Thymus (tissue), 11 donors: Measurements from ENCODE around the gene ATXN2. TPM values are rescaled to one million over a fixed set of nuclear protein-coding genes. Genes with fewer than 3 reads are reported as not detected.

Source experiments
- DNase-seq, 9 donors: peaks; one replicate each; pipeline ENCODE4 v3.0.0-alpha.2; 2013; ENCODE audit warnings: low spot score in 9 of 9, low read depth in 6 of 9, missing footprints in 1 of 9
- H3K27ac ChIP-seq, 2 donors: one replicate each; pipeline ENCODE4 v1.5.1; 2013; ENCODE audit warnings: control low read depth in 1 of 2, low read depth in 1 of 2, low read length in 1 of 2, mild to moderate bottlenecking in 1 of 2, moderate library complexity in 1 of 2
- H3K27me3 ChIP-seq, 2 donors: one replicate each; pipeline ENCODE4 v1.5.1; 2013; ENCODE audit warnings: low read length in 1 of 2; ENCODE audit not compliant: control insufficient read depth in 2 of 2, insufficient read depth in 1 of 2
- H3K36me3 ChIP-seq, 2 donors: one replicate each; pipeline ENCODE4 v1.5.1; 2013; ENCODE audit warnings: low read length in 1 of 2, mild to moderate bottlenecking in 1 of 2, moderate library complexity in 1 of 2; ENCODE audit not compliant: control insufficient read depth in 2 of 2, insufficient read depth in 2 of 2
- H3K4me1 ChIP-seq, 2 donors: one replicate each; pipeline ENCODE4 v1.5.1; 2013; ENCODE audit warnings: low read length in 2 of 2; ENCODE audit not compliant: control insufficient read depth in 2 of 2, insufficient read depth in 2 of 2
- H3K4me3 ChIP-seq, 2 donors: one replicate each; pipeline ENCODE4 v1.5.1; 2013; ENCODE audit warnings: low read length in 2 of 2, control low read depth in 1 of 2, mild to moderate bottlenecking in 1 of 2
- H3K9me3 ChIP-seq, 2 donors: one replicate each; pipeline ENCODE4 v1.5.1; 2013; ENCODE audit warnings: low read length in 1 of 2, mild to moderate bottlenecking in 1 of 2; ENCODE audit not compliant: control insufficient read depth in 2 of 2, insufficient read depth in 1 of 2
- WGBS: extraction: QIAGEN DNeasy Blood & Tissue Kit; methylation state at CpG from one replicate; pipeline ENCODE4 v1.1.7; 2013; 5-methylcytosine and 5-hydroxymethylcytosine counted together
- polyA plus RNA-seq: library from polyadenylated mRNA; stranded (reverse); fragments of 200-250 nt; gene quantifications from one replicate; pipeline ENCODE4 v1.2.3, GENCODE V29; 2013
- total RNA-seq: library from RNA; stranded (reverse); fragments of 120-200 nt; gene quantifications from one replicate; pipeline ENCODE4 v1.2.4, GENCODE V29; 2013
- donor health status: healthy.

The ATXN2 gene
- total and polyA plus RNA-seq, 2 donors, result 11.8 to 19.7 TPM

GRCh38 chr12:111441107-111441928 is 157.8 kb downstream of the ATXN2 start:
- Histone ChIP-seq H3K4me1 (peaks cover 7 to 53% of the 10 kb centered on the region in 2 donors), H3K27ac (no peak overlapping the region), H3K27me3 (no peaks in the 10 kb centered on the region), H3K36me3 (peaks cover 20 to 31% of the 10 kb centered on the region in 2 donors), H3K4me3 (no peak overlapping the region), H3K9me3 (no peaks in the 10 kb centered on the region)
- DNase-seq, result no peak
- WGBS, result 96% methylated on average over 7 of the region's 7 CpGs

- H3K36me3 ChIP-seq, result peaks cover 17 to 26% of the 10 kb centered on the region in 2 donors
- DNase-seq, result no peak
- H3K9me3 ChIP-seq, result no peaks in the 10 kb centered on the region
- peaks cover 11 to 53% of the 10 kb centered on the region in 2 donors for H3K4me1 ChIP-seq
- H3K27ac ChIP-seq, result no peak overlapping the region
- H3K4me3 ChIP-seq, result no peak overlapping the region
- WGBS, result 98% methylated on average over 3 of the region's 3 CpGs
- no peaks in the 10 kb centered on the region for H3K27me3 ChIP-seq
Measured at GRCh38 chr12:111440631-111441030, 158.5 kb downstream of the ATXN2 start.

- Histone ChIP-seq H3K27ac (no peak overlapping the region), H3K9me3 (no peaks in the 10 kb centered on the region), H3K4me1 (peaks cover 15 to 53% of the 10 kb centered on the region in 2 donors), H3K4me3 (no peak overlapping the region), H3K36me3 (peaks cover 13 to 22% of the 10 kb centered on the region in 2 donors), H3K27me3 (no peaks in the 10 kb centered on the region)
- DNase-seq, result no peak
- WGBS, result 97% methylated on average over 8 of the region's 8 CpGs
Measured at GRCh38 chr12:111440152-111440551, 159.0 kb downstream of the ATXN2 start.

- H3K4me3 ChIP-seq, result no peak overlapping the region
- peaks cover 12 to 21% of the 10 kb centered on the region in 2 donors for H3K36me3 ChIP-seq
- WGBS, result 90% methylated on average over 5 of the region's 5 CpGs
- H3K27ac ChIP-seq, result no peak overlapping the region
- H3K9me3 ChIP-seq, result no peaks in the 10 kb centered on the region
- H3K27me3 ChIP-seq, result no peaks in the 10 kb centered on the region
- no peak for DNase-seq
- peaks cover 19 to 53% of the 10 kb centered on the region in 2 donors for H3K4me1 ChIP-seq
Measured at GRCh38 chr12:111439657-111440151, 159.4 kb downstream of the ATXN2 start.

GRCh38 chr12:111438481-111438880 is 160.6 kb downstream of the ATXN2 start:
- Histone ChIP-seq H3K27ac (no peak overlapping the region), H3K27me3 (no peaks in the 10 kb centered on the region), H3K9me3 (no peaks in the 10 kb centered on the region), H3K4me3 (no peak overlapping the region), H3K36me3 (peaks cover 12 to 19% of the 10 kb centered on the region in 2 donors), H3K4me1 (peaks cover 20 to 54% of the 10 kb centered on the region in 2 donors)
- 6% methylated on average over 9 of the region's 9 CpGs for WGBS
- DNase-seq, result peak in 2 of 9 donors; percentile 41 to 56

GRCh38 chr12:111437816-111438454 is 161.2 kb downstream of the ATXN2 start:
- 56% methylated on average over 8 of the region's 8 CpGs for WGBS
- DNase-seq, result no peak
- H3K4me3 ChIP-seq, result no peak overlapping the region

GRCh38 chr12:111436811-111437210 is 162.3 kb downstream of the ATXN2 start:
- no peak overlapping the region for H3K27ac ChIP-seq
- no peak for DNase-seq
- 80% methylated on average over 4 of the region's 4 CpGs for WGBS
- H3K4me1 ChIP-seq, result peaks cover 20 to 59% of the 10 kb centered on the region in 2 donors
- no peaks in the 10 kb centered on the region for H3K27me3 ChIP-seq
- no peak overlapping the region for H3K4me3 ChIP-seq
- H3K36me3 ChIP-seq, result peaks cover 3 to 16% of the 10 kb centered on the region in 2 donors
- H3K9me3 ChIP-seq, result no peaks in the 10 kb centered on the region

More at GRCh38 chr12:111437816-111438454, 161.2 kb downstream of the ATXN2 start:
- Histone ChIP-seq H3K27me3 (no peaks in the 10 kb centered on the region), H3K27ac (no peak overlapping the region), H3K36me3 (peaks cover 10 to 17% of the 10 kb centered on the region in 2 donors), H3K9me3 (no peaks in the 10 kb centered on the region), H3K4me1 (peaks cover 20 to 57% of the 10 kb centered on the region in 2 donors)

- H3K9me3 ChIP-seq, result no peaks in the 10 kb centered on the region
- no peak overlapping the region for H3K27ac ChIP-seq
- H3K27me3 ChIP-seq, result no peaks in the 10 kb centered on the region
- WGBS, result 93% methylated on average over 7 of the region's 7 CpGs
- DNase-seq, result no peak
- peaks cover 20 to 63% of the 10 kb centered on the region in 2 donors for H3K4me1 ChIP-seq
- H3K4me3 ChIP-seq, result no peak overlapping the region
- peaks cover under 1 to 16% of the 10 kb centered on the region in 2 donors for H3K36me3 ChIP-seq
Measured at GRCh38 chr12:111436266-111436665, 162.8 kb downstream of the ATXN2 start.

GRCh38 chr12:111435661-111436201 is 163.4 kb downstream of the ATXN2 start:
- peaks cover 25 to 68% of the 10 kb centered on the region in 2 donors for H3K4me1 ChIP-seq
- peak overlapping the region in 1 of 2 donors; percentile 26 for H3K27ac ChIP-seq
- no peak for DNase-seq

More at GRCh38 chr12:111435661-111436201, 163.4 kb downstream of the ATXN2 start:
- 68% methylated on average over 16 of the region's 16 CpGs for WGBS
- H3K9me3 ChIP-seq, result no peaks in the 10 kb centered on the region
- no peaks in the 10 kb centered on the region for H3K27me3 ChIP-seq
- peaks cover 0 to 15% of the 10 kb centered on the region in 2 donors for H3K36me3 ChIP-seq
- no peak overlapping the region for H3K4me3 ChIP-seq
